Panc1 (cell line): Measurements from ENCODE around the gene SEC24A.

Experiments
- CTCF ChIP-seq: fragments of 450-650 bp; IDR thresholded peaks from 2 replicates; pipeline ENCODE4 v1.5.1; 2017; ENCODE audit warnings: mild to moderate bottlenecking
- REST ChIP-seq, 2 experiments: IDR thresholded peaks; 2 replicates each; pipeline ENCODE4 v1.6.1; 2011 to 2012; ENCODE audit warnings: low read depth in 2 of 2, control low read depth in 1 of 2, low read length in 1 of 2, mild to moderate bottlenecking in 1 of 2, moderate library complexity in 1 of 2; ENCODE audit not compliant: insufficient read depth in 1 of 2
- TCF7L2 ChIP-seq: IDR thresholded peaks from 2 replicates; pipeline ENCODE4 v1.6.1; 2011; ENCODE audit warnings: mild to moderate bottlenecking, low read depth, low read length, inconsistent platforms

- TF ChIP-seq REST (IDR thresholded peaks at IDR 0.05; ENCODE audit: insufficient read depth in 1 of 2, low read depth in 2 of 2, low read length in 1 of 2) (no peak), CTCF (no peak), TCF7L2 (no peak)
These were observed 109.6 kb downstream of the SEC24A start for GRCh38 chr5:134758176-134758503.
